SH-SY5Y (cell line): ENCODE results near the gene HIVEP3.

Experiments
- GATA2 ChIP-seq: IDR thresholded peaks from 2 replicates; pipeline ENCODE4 v1.6.1; 2011; ENCODE audit warnings: mild to moderate bottlenecking, low read depth, low read length
- GATA3 ChIP-seq: IDR thresholded peaks from 2 replicates; pipeline ENCODE4 v1.6.1; 2011; ENCODE audit warnings: low read depth, mild to moderate bottlenecking, low read length, moderate library complexity

- TF ChIP-seq GATA2 (no peak; the same call in 1 of the 2 replicates), GATA3 (no peak)
Observed at GRCh38 chr1:41483001-41483850, 435.5 kb downstream of the HIVEP3 start.
